Body of pancreas (tissue), 4 donors: ENCODE data around the gene NPAS2.

Experiments used
- CTCF ChIP-seq, 7 experiments: fragments of 450-650 bp in 4 of 7; fragments of 200-600 bp in 3 of 7; sonication (generic) in 3 of 7; IDR thresholded peaks; one replicate each; pipeline ENCODE4 v1.5.1; 2016 to 2019; ENCODE audit warnings: antibody characterized with exemption in 7 of 7
- POLR2A ChIP-seq, 3 donors: fragments of 450-650 bp; IDR thresholded peaks; one replicate each; pipeline ENCODE4 v1.6.1; 2016; ENCODE audit warnings: antibody characterized with exemption in 3 of 3, mild to moderate bottlenecking in 2 of 3

GRCh38 chr2:100826494-100826893, 6.6 kb downstream of the NPAS2 start:
- TF ChIP-seq CTCF (IDR thresholded peaks at IDR 0.05) (no peak), POLR2A (IDR thresholded peaks at IDR 0.05) (no peak)
